K562 (cell line): Measurements from ENCODE around the gene NDUFB10. TPM values are rescaled to one million over a fixed set of nuclear protein-coding genes. Genes with fewer than 3 reads are reported as not detected.

ENCODE experiments used
- ATF6 ChIP-seq: sonication (generic); formaldehyde crosslinking; IDR thresholded peaks from 2 replicates; pipeline ENCODE4 v1.4.0; 2020; ENCODE audit warnings: mild to moderate bottlenecking, missing genetic modification reagents
- C11orf30 ChIP-seq: fragments of 450-650 bp; IDR thresholded peaks from 2 replicates; pipeline ENCODE4 v1.6.1; 2016; ENCODE audit warnings: low read depth, mild to moderate bottlenecking
- DACH1 ChIP-seq: fragments of 450-650 bp; IDR thresholded peaks from 2 replicates; pipeline ENCODE4 v1.6.1; 2018; ENCODE audit not compliant: partially characterized antibody
- FOXJ2 ChIP-seq: fragments of 200-800 bp; sonication (Bioruptor generic); IDR thresholded peaks from 2 replicates; pipeline ENCODE4 v1.6.1; 2016; ENCODE audit warnings: missing genetic modification characterization, missing compliant biosample characterization
- GABPB2 ChIP-seq: fragments of 250-450 bp; sonication (Bioruptor Pico); conservative IDR thresholded peaks from 2 replicates; pipeline ENCODE4 v1.5.1; 2021; ENCODE audit warnings: mild to moderate bottlenecking
- HDAC3 ChIP-seq: fragments of 450-650 bp; IDR thresholded peaks from 2 replicates; pipeline ENCODE4 v1.6.1; 2018; ENCODE audit warnings: borderline replicate concordance, mild to moderate bottlenecking, moderate library complexity; ENCODE audit not compliant: partially characterized antibody
- HDAC6 ChIP-seq: IDR thresholded peaks from 2 replicates; pipeline ENCODE4 v1.6.1; 2012; ENCODE audit warnings: low read depth, mild to moderate bottlenecking, control low read depth, inconsistent platforms, low read length, moderate library complexity
- HEY1 ChIP-seq: fragments of 250-450 bp; sonication (Bioruptor Pico); IDR thresholded peaks from 2 replicates; pipeline ENCODE4 v1.5.0; 2020; ENCODE audit warnings: mild to moderate bottlenecking, moderate library complexity, borderline replicate concordance
- HNRNPH1 ChIP-seq: fragments of 200-400 bp; formaldehyde crosslinking; optimal IDR thresholded peaks from 2 replicates; pipeline ENCODE3; 2017; ENCODE audit warnings: low read depth, mild to moderate bottlenecking, low read length, moderate library complexity
- KHSRP ChIP-seq: fragments of 450-650 bp; IDR thresholded peaks from 2 replicates; pipeline ENCODE4 v1.6.1; 2017
- NELFE ChIP-seq: IDR thresholded peaks from 2 replicates; pipeline ENCODE4 v1.6.1; 2011; ENCODE audit warnings: mild to moderate bottlenecking; ENCODE audit not compliant: insufficient read depth, insufficient read length
- NFYB ChIP-seq: IDR thresholded peaks from 2 replicates; pipeline ENCODE4 v1.6.1; 2011; ENCODE audit warnings: mild to moderate bottlenecking, moderate library complexity; ENCODE audit not compliant: insufficient read length; ENCODE audit errors: extremely low read depth
- OTX1 ChIP-seq: fragments of 450-650 bp; formaldehyde crosslinking; IDR thresholded peaks from 2 replicates; pipeline ENCODE4 v1.4.0; 2022; ENCODE audit warnings: mild to moderate bottlenecking
- PRMT5 ChIP-seq: sonication (generic); formaldehyde crosslinking; IDR thresholded peaks from 2 replicates; pipeline ENCODE4 v1.5.0; 2020; ENCODE audit warnings: missing genetic modification reagents
- PTTG1 ChIP-seq: fragments of 450-650 bp; IDR thresholded peaks from 2 replicates; pipeline ENCODE4 v1.6.1; 2016; ENCODE audit warnings: low read depth, mild to moderate bottlenecking, missing genetic modification characterization, missing compliant biosample characterization
- RB1 ChIP-seq: fragments of 450-650 bp; IDR thresholded peaks from 2 replicates; pipeline ENCODE4 v1.6.1; 2017; ENCODE audit warnings: low read depth, mild to moderate bottlenecking
- RFX5 ChIP-seq: IDR thresholded peaks from 2 replicates; pipeline ENCODE4 v1.6.1; 2011; ENCODE audit warnings: low read depth, mild to moderate bottlenecking, improper control_type of control experiment, low read length
- SNAPC5 ChIP-seq: fragments of 250-450 bp; sonication (Bioruptor Pico); IDR thresholded peaks from 2 replicates; pipeline ENCODE4 v1.8.0; 2021; ENCODE audit warnings: moderate library complexity, mild to moderate bottlenecking, inconsistent platforms
- TFE3 ChIP-seq: fragments of 450-650 bp; formaldehyde crosslinking; IDR thresholded peaks from 2 replicates; pipeline ENCODE4 v1.4.0; 2020; ENCODE audit warnings: mild to moderate bottlenecking, mixed read lengths
- WHSC1 ChIP-seq: IDR thresholded peaks from one replicate; pipeline ENCODE4 v1.6.1; 2012; ENCODE audit warnings: low read length, control low read depth, inconsistent platforms
- ZMIZ1 ChIP-seq, 2 experiments: fragments of 150-350 bp in 1 of 2; IDR thresholded peaks; 2 replicates each; pipeline ENCODE4 v1.6.1; 2012 to 2016; ENCODE audit warnings: low read depth in 2 of 2, low read length in 2 of 2, mild to moderate bottlenecking in 1 of 2, moderate library complexity in 1 of 2
- ZNF57 ChIP-seq: fragments of 450-650 bp; formaldehyde crosslinking; IDR thresholded peaks from 2 replicates; pipeline ENCODE4 v1.4.0; 2020; ENCODE audit warnings: mild to moderate bottlenecking, moderate library complexity
- polyA plus RNA-seq, 8 experiments: library from polyadenylated mRNA; depleted of rRNA in 4 of 8; stranded (reverse) in 5 of 8; unstranded in 3 of 8; fragments of >200 nt; fragmentation: Nextera tagmentation in 2 of 8; fragmentation: Illumina TruSeq in 1 of 8; extraction: Ambion mirVana in 2 of 8; extraction: Trizol in 1 of 8; gene quantifications; 2 replicates each; pipeline versions ENCODE4 v1.2.1 to v1.2.3, GENCODE V29; 2011 to 2014; ENCODE audit warnings: inconsistent platforms in 1 of 8, missing spikeins in 1 of 8
- total RNA-seq, 7 experiments: library from RNA; depleted of rRNA in 6 of 7; stranded (reverse); fragments of >200 nt in 6 of 7; fragmentation: Illumina TruSeq in 2 of 7; extraction: Trizol in 2 of 7; gene quantifications; 2 replicates each; pipeline versions ENCODE4 v1.2.1 to v1.2.3, GENCODE V29; 2011 to 2021; ENCODE audit warnings: low replicate concordance in 1 of 7

The NDUFB10 gene
- total and polyA plus RNA-seq, 9 of the 15 experiments (the other 6 are each of a cell fraction or from before 2014, with no cell fraction given) = 69.3 to 527 (median 161) TPM

- TF ChIP-seq PTTG1 (tag) (no peak), ZMIZ1 (IDR thresholded peaks at IDR 0.05; ENCODE audit: low read depth in 2 of 2, low read length in 2 of 2) (0 out of 4 replicates have a peak, but pooled peaks of 1 of the 2 experiments have one; percentile 20), HDAC3 (no peak), HNRNPH1 (no peak), RB1 (peak; percentile 97), NELFE (no peak), KHSRP (peak; percentile 99), DACH1 (peak; percentile 75), WHSC1 (no peak), OTX1 (CRISPR knock-in tag) (no peak), C11orf30 (peak; percentile 100), ZNF57 (CRISPR knock-in tag) (no peak), RFX5 (peak; percentile 23; the same call in 1 of the 2 replicates), FOXJ2 (tag) (no peak), NFYB (no peak), ATF6 (CRISPR knock-in tag) (0 out of 2 replicates have a peak, but pooled peaks have one; percentile 73), HEY1 (no peak), GABPB2 (CRISPR knock-in tag) (no peak), PRMT5 (no peak), SNAPC5 (CRISPR knock-in tag) (no peak), HDAC6 (no peak), TFE3 (CRISPR knock-in tag) (no peak)
Observed at GRCh38 chr16:1971796-1972489, 12.6 kb downstream of the NDUFB10 start, which contains the start of gene TBL3 (continued).
